ENCODE measurements around the gene TBC1D5. TPM values are rescaled to one million over a fixed set of nuclear protein-coding genes. Genes with fewer than 3 reads are reported as not detected.

TBC1D5 gene
- total RNA-seq, 1 donor from 2014 or later = 74.6 TPM

- no peak overlapping the region for H3K4me3 ChIP-seq
These were observed 263.8 kb downstream of the TBC1D5 start for GRCh38 chr3:17478673-17479072.

GRCh38 chr3:17473761-17474160, 268.7 kb downstream of the TBC1D5 start:
- Histone ChIP-seq H3K27me3 (no peaks in the 10 kb centered on the region), H3K27ac (no peak overlapping the region), H3K36me3 (no peaks in the 10 kb centered on the region), H3K4me1 (no peaks in the 10 kb centered on the region), H3K9me3 (no peaks in the 10 kb centered on the region), H3K4me3 (no peak overlapping the region)
- DNase-seq (no peak), ATAC-seq (no peak)
- no peak for TF ChIP-seq CTCF (IDR thresholded peaks at IDR 0.05)
- intact Hi-C loops (cut with DNase I) = no loop called here

More at GRCh38 chr3:17478673-17479072, 263.8 kb downstream of the TBC1D5 start:
- no peak for TF ChIP-seq CTCF (IDR thresholded peaks at IDR 0.05)
- Histone ChIP-seq H3K4me1 (no peaks in the 10 kb centered on the region), H3K27me3 (no peaks in the 10 kb centered on the region), H3K36me3 (no peaks in the 10 kb centered on the region), H3K27ac (no peak overlapping the region), H3K9me3 (no peaks in the 10 kb centered on the region)
- ATAC-seq = no peak
- intact Hi-C loops (cut with DNase I) = no loop called here
- DNase-seq = no peak

DNA sequence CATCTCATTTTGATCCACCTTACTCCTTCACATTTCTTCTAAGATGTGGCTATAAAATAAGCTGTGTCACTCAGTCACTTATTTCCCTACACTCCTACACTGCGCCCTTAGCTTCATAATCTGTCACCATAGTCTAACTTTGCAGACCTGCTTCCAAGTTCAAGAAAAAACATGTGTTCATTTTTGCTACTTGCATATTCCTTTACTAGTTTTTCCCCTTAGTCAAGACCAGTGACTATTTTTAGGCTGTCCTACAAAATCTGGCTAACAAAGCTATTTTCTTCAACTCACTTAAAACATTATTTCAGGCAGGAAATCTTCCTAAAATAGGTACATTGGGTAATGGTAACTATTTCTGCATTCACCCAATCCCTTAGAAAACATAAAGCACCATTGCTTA, 272.5 kb downstream of the TBC1D5 start:
- no peak for TF ChIP-seq CTCF (IDR thresholded peaks at IDR 0.05)
- Histone ChIP-seq H3K27ac (no peak overlapping the region), H3K4me3 (no peak overlapping the region), H3K36me3 (no peaks in the 10 kb centered on the region), H3K4me1 (no peaks in the 10 kb centered on the region), H3K9me3 (no peaks in the 10 kb centered on the region), H3K27me3 (no peaks in the 10 kb centered on the region)
- no peak for ATAC-seq
- DNase-seq = no peak
- intact Hi-C loops (cut with DNase I) = no loop called here

- TF ChIP-seq CTCF (IDR thresholded peaks at IDR 0.05) = no peak
- intact Hi-C loops (cut with DNase I) = no loop called here
- Histone ChIP-seq H3K9me3 (no peaks in the 10 kb centered on the region), H3K27ac (no peak overlapping the region), H3K27me3 (no peaks in the 10 kb centered on the region), H3K36me3 (no peaks in the 10 kb centered on the region), H3K4me1 (no peaks in the 10 kb centered on the region), H3K4me3 (no peak overlapping the region)
- no peak for DNase-seq
- no peak for ATAC-seq
These were observed 272.9 kb downstream of the TBC1D5 start for GRCh38 chr3:17469520-17469919.

DNA sequence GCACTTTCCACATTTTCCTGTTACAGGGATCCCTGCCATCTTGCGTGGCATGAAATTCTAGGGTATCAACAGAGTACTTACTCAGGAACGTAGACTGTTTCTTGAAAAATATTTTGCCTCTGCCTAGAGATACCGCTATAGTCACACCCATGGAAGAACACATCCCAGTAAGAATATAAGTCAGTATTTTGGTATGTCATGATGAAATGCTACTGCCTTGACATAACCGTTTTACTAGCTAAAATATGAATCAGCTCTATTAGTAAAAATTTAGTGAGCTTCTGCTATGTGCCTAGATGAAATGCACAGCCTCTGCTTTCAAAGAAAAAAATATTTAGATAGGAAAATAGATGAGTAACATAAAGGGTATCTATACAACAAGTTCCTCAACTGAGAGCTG, 276.4 kb downstream of the TBC1D5 start:
- no peaks in the 10 kb centered on the region for H3K27me3 ChIP-seq
- intact Hi-C loops (cut with DNase I) = no loop called here

More for the DNA sequence above, 276.4 kb downstream of the TBC1D5 start:
- H3K9me3 ChIP-seq = no peaks in the 10 kb centered on the region
- no peak overlapping the region for H3K4me3 ChIP-seq
- DNase-seq (no peak), ATAC-seq (no peak)
- TF ChIP-seq CTCF (IDR thresholded peaks at IDR 0.05) = no peak
- no peak overlapping the region for H3K27ac ChIP-seq
- no peaks in the 10 kb centered on the region for H3K36me3 ChIP-seq
- H3K4me1 ChIP-seq = no peaks in the 10 kb centered on the region
